Measurements from ENCODE around the gene HERPUD1. TPM values are rescaled to one million over a fixed set of nuclear protein-coding genes. Genes with fewer than 3 reads are reported as not detected.

HERPUD1 gene
- total RNA-seq, 1 experiment from 2014 or later: 30.8 TPM

DNA sequence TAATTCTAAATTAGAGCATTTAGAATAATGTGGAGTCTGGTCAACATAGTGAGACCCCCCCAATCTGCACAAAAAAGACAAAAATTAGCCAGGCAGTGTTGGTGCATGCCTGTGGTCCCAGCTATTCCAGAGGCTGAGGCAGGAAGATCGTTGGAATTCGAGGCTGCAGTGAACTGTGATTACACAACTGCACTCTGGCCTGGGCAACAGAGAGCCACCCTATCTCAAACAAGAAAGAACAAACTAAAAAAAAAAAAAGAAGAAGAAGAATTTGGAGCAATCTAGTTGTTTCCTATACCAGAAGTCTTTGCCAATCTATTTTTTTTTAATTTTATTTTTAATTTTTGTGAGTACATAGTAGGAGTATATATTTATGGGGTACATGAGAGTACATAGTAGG lies 35.8 kb downstream of the HERPUD1 start:
- no peak for TF ChIP-seq ERG (CRISPR knock-in tag; IDR thresholded peaks at IDR 0.05)
- TF ChIP-seq NR3C1 (CRISPR knock-in tag; conservative IDR thresholded peaks at IDR 0.05; ENCODE audit: low read depth): no peak
- TF ChIP-seq ZNF671 (CRISPR knock-in tag; IDR thresholded peaks at IDR 0.05): no peak
- peaks cover 7% of the 10 kb centered on the region for H3K4me1 Mint-ChIP-seq
- ChIA-PET CTCF (no interaction called here), POLR2A (no interaction called here)
- peaks cover 4% of the 10 kb centered on the region; the same call in 1 of the 2 replicates for H3K9me3 Mint-ChIP-seq
- DNase-seq (ENCODE audit: low spot score): no peak
- H3K4me3 Mint-ChIP-seq: no peak overlapping the region
- no peak overlapping the region for H3K27ac Mint-ChIP-seq
- H3K36me3 Mint-ChIP-seq: no peaks in the 10 kb centered on the region
- ATAC-seq: no peak
- H3K27me3 Mint-ChIP-seq (ENCODE audit: low read depth): no peaks in the 10 kb centered on the region

DNA sequence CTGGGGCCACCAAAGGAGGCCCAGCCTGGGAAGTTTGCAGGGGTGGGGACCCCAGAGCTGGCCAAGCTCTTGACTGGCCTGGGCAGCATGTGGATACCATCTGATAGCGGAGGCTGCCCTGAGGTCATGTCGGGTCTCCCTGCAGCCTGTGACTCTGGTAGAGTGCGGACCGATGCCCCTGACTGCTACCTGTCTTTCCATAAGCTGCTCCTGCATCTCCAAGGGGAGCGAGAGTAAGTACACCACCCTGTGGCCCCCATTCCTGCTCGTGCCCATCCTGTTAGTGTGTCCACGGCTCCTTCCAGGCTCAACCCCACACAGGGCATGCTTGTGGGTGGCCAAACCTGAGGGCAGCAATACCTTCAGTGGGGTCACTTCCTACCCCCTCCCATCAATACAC lies 37.8 kb downstream of the HERPUD1 start:
- TF ChIP-seq NFATC4 (CRISPR knock-in tag; IDR thresholded peaks at IDR 0.05) (no peak), ZNF532 (CRISPR knock-in tag; IDR thresholded peaks at IDR 0.05; ENCODE audit: borderline replicate concordance) (no peak), USF1 (CRISPR knock-in tag; IDR thresholded peaks at IDR 0.05) (no peak), CREB1 (CRISPR knock-in tag; IDR thresholded peaks at IDR 0.05) (no peak), ATF1 (CRISPR knock-in tag; IDR thresholded peaks at IDR 0.05) (no peak), SOX15 (CRISPR knock-in tag; IDR thresholded peaks at IDR 0.05) (no peak), CBFB (CRISPR knock-in tag; IDR thresholded peaks at IDR 0.05; ENCODE audit: low read depth) (no peak), PRRX2 (CRISPR knock-in tag; IDR thresholded peaks at IDR 0.05) (no peak)
- ChIA-PET CTCF (interaction anchor here (1.0 kb wide), 1 partner anchor 11 kb away, joined by 3 read pairs; no protein-coding TSS in a partner anchor), POLR2A (no interaction called here)
- Mint-ChIP-seq H3K27ac (no peak overlapping the region), H3K36me3 (no peaks in the 10 kb centered on the region), H3K27me3 (ENCODE audit: low read depth) (no peaks in the 10 kb centered on the region), H3K4me1 (0 out of 2 replicates have a peak, but pooled peaks cover 4% of the 10 kb centered on the region), H3K4me3 (no peak overlapping the region), H3K9me3 (peaks cover 8% of the 10 kb centered on the region; the same call in 1 of the 2 replicates)
- ATAC-seq: no peak
- DNase-seq (ENCODE audit: low spot score): no peak

DNA sequence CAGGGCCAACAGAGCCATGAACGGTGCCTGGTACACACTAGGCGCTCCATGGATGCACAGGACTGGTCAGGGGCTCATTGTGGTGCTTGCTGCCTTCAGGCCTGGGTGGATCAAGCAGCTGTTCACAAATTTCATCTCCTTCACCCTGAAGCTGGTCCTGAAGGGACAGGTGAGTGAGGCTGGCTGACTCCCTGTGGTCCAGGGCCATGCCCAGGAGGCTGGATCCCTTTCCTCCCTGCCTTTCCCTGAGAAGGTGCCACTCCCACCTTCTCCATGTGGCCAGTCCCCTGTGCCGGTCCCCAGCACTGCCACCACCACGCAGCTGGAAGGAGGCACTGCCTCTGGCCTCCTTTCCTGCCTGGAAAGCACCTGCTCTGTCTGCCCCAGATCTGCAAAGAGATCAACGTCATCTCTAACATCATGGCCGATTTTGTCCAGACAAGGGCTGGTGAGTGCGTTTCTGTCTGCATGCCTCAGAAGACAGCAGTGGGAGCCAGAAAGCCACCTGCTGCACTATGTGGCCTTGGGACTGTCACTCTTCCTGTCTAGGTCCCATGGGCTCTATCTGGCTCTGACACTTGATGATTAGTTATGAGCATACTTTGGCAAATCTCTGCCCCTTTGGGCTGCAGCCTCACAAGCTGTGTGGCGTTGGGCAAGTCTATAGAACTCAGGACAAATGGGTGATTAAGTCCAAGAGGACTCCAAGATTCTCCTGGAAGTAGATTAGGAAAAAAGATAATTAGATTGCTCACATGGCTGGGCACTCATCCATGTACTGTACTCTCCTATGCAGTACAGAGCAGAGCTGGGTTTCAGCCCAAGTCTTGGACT lies 39.2 kb downstream of the HERPUD1 start:
- Mint-ChIP-seq H3K27me3 (ENCODE audit: low read depth) (no peaks in the 10 kb centered on the region), H3K4me1 (no peaks in the 10 kb centered on the region), H3K9me3 (peaks cover 8% of the 10 kb centered on the region; the same call in 1 of the 2 replicates), H3K27ac (no peak overlapping the region), H3K36me3 (no peaks in the 10 kb centered on the region), H3K4me3 (no peak overlapping the region)
- ChIA-PET CTCF (interaction anchor here (1.0 kb wide), 1 partner anchor 75 kb away, joined by 3 read pairs; no protein-coding TSS in a partner anchor), POLR2A (no interaction called here)
- ATAC-seq: no peak
- DNase-seq (ENCODE audit: low spot score): no peak
- TF ChIP-seq ELF4 (CRISPR knock-in tag; IDR thresholded peaks at IDR 0.05; ENCODE audit: low read depth): no peak
- TF ChIP-seq NFATC4 (CRISPR knock-in tag; IDR thresholded peaks at IDR 0.05): no peak
- TF ChIP-seq TCF7 (CRISPR knock-in tag; IDR thresholded peaks at IDR 0.05; ENCODE audit: low read depth): no peak
- TF ChIP-seq ZNF121 (CRISPR knock-in tag; IDR thresholded peaks at IDR 0.05): no peak
- TF ChIP-seq, protein P1, sequence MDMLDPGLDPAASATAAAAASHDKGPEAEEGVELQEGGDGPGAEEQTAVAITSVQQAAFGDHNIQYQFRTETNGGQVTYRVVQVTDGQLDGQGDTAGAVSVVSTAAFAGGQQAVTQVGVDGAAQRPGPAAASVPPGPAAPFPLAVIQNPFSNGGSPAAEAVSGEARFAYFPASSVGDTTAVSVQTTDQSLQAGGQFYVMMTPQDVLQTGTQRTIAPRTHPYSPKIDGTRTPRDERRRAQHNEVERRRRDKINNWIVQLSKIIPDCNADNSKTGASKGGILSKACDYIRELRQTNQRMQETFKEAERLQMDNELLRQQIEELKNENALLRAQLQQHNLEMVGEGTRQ (CRISPR knock-in tag; IDR thresholded peaks at IDR 0.05): no peak
- no peak for TF ChIP-seq CBFB (CRISPR knock-in tag; IDR thresholded peaks at IDR 0.05; ENCODE audit: low read depth)
- TF ChIP-seq, protein P2, sequence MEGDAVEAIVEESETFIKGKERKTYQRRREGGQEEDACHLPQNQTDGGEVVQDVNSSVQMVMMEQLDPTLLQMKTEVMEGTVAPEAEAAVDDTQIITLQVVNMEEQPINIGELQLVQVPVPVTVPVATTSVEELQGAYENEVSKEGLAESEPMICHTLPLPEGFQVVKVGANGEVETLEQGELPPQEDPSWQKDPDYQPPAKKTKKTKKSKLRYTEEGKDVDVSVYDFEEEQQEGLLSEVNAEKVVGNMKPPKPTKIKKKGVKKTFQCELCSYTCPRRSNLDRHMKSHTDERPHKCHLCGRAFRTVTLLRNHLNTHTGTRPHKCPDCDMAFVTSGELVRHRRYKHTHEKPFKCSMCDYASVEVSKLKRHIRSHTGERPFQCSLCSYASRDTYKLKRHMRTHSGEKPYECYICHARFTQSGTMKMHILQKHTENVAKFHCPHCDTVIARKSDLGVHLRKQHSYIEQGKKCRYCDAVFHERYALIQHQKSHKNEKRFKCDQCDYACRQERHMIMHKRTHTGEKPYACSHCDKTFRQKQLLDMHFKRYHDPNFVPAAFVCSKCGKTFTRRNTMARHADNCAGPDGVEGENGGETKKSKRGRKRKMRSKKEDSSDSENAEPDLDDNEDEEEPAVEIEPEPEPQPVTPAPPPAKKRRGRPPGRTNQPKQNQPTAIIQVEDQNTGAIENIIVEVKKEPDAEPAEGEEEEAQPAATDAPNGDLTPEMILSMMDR (IDR thresholded peaks at IDR 0.05): no peak
- TF ChIP-seq SOX15 (CRISPR knock-in tag; IDR thresholded peaks at IDR 0.05): no peak
- TF ChIP-seq ZNF317 (CRISPR knock-in tag; IDR thresholded peaks at IDR 0.05; ENCODE audit: borderline replicate concordance, low read depth): no peak
- TF ChIP-seq HMGXB4 (CRISPR knock-in tag; IDR thresholded peaks at IDR 0.05): no peak
- TF ChIP-seq ATF1 (CRISPR knock-in tag; IDR thresholded peaks at IDR 0.05): no peak
- TF ChIP-seq NFE2L1 (CRISPR knock-in tag; IDR thresholded peaks at IDR 0.05): no peak

Data from WTC11 (cell line).